Transverse colon (tissue), 4 donors: Measurements from ENCODE around the gene GNAL. TPM values are rescaled to one million over a fixed set of nuclear protein-coding genes. Genes with fewer than 3 reads are reported as not detected.

Source experiments
- DNase-seq: peaks from one replicate; pipeline ENCODE4 v3.0.0-alpha.2; 2019
- H3K27ac ChIP-seq, 4 donors: fragments of 200-600 bp; sonication (generic); 2 replicates each; pipeline ENCODE4 v1.5.1; 2016 to 2018; ENCODE audit warnings: inconsistent platforms in 4 of 4
- H3K27me3 ChIP-seq: fragments of 200-600 bp; sonication (generic); 2 replicates; pipeline ENCODE4 v1.5.1; 2017; ENCODE audit warnings: inconsistent platforms
- H3K36me3 ChIP-seq, 4 donors: fragments of 200-600 bp; sonication (generic); 2 replicates each; pipeline ENCODE4 v1.5.1; 2017 to 2019; ENCODE audit warnings: inconsistent platforms in 4 of 4
- H3K4me1 ChIP-seq, 4 donors: fragments of 200-600 bp; sonication (generic); 2 replicates each; pipeline ENCODE4 v1.5.1; 2017 to 2020; ENCODE audit warnings: inconsistent platforms in 4 of 4
- H3K4me3 ChIP-seq, 4 donors: fragments of 200-600 bp; sonication (generic); 1 replicate in 1 of 4; 2 replicates in 3 of 4; pipeline versions ENCODE4 v1.5.1 to v1.6.1; 2017 to 2019; ENCODE audit warnings: inconsistent platforms in 4 of 4
- H3K9me3 ChIP-seq, 2 donors: fragments of 200-600 bp; sonication (generic); 2 replicates each; pipeline ENCODE4 v1.5.1; 2017 to 2019; ENCODE audit warnings: inconsistent platforms in 2 of 2
- EP300 ChIP-seq: sonication (generic); formaldehyde crosslinking; IDR thresholded peaks from one replicate; pipeline ENCODE4 v1.6.1; 2017; ENCODE audit warnings: antibody characterized with exemption, low read depth
- POLR2A ChIP-seq: fragments of 450-650 bp; IDR thresholded peaks from one replicate; pipeline ENCODE4 v1.6.1; 2016; ENCODE audit warnings: antibody characterized with exemption, mild to moderate bottlenecking, moderate library complexity
- POLR2AphosphoS5 ChIP-seq, 3 donors: sonication (generic); formaldehyde crosslinking; IDR thresholded peaks; one replicate each; pipeline ENCODE4 v1.6.1; 2016; ENCODE audit warnings: antibody characterized with exemption in 3 of 3
- WGBS, 2 donors: methylation state at CpG; one replicate each; pipeline ENCODE4 v1.1.5; 2018; ENCODE audit warnings: low coverage in 1 of 2; 5-methylcytosine and 5-hydroxymethylcytosine counted together
- in situ Hi-C, 4 donors: fragments of 200-750 bp; cut with MboI; loops; one replicate each; pipeline versions ENCODE4 v1.15.0 to v1.15.1; 2017; ENCODE audit warnings: low sequenced_read_pairs in 3 of 4, low pct_ligation_motif_present in 1 of 4, low pct_unique_long_range_greater_than_20kb in 1 of 4
- intact Hi-C: fragments of 100-400 bp; cut with DNase I; formaldehyde crosslinking; loops from one replicate; pipeline ENCODE4 v1.15.1; 2023; ENCODE audit warnings: low total_unique reads
- total RNA-seq, 4 donors: library from RNA; depleted of rRNA; stranded (reverse); fragments of >200 nt; gene quantifications; one replicate each; pipeline ENCODE4 v1.1.0, GENCODE V29; 2016
- TF ChIP-seq, protein P1 (sequence below), 5 experiments: fragments of 200-600 bp in 3 of 5; fragments of 450-650 bp in 2 of 5; sonication (generic) in 3 of 5; IDR thresholded peaks; 1 replicate in 2 of 5; 2 replicates in 3 of 5; pipeline ENCODE4 v1.5.1; 2016 to 2017; ENCODE audit warnings: antibody characterized with exemption in 5 of 5, inconsistent platforms in 3 of 5, mild to moderate bottlenecking in 2 of 5, moderate library complexity in 1 of 5

GNAL gene
- total RNA-seq, 4 donors from 2014 or later, result 2.9 to 7.4 (median 7.2) TPM

GRCh38 chr18:11925800-11926481 is 236.9 kb downstream of the GNAL start:
- no peaks in the 10 kb centered on the region for H3K36me3 ChIP-seq
- H3K27me3 ChIP-seq, result no peaks in the 10 kb centered on the region
- in situ Hi-C loops, result no loop called here
- TF ChIP-seq EP300 (no peak), POLR2A (no peak), POLR2AphosphoS5 (IDR thresholded peaks at IDR 0.05) (no peak)
- TF ChIP-seq, protein P1, sequence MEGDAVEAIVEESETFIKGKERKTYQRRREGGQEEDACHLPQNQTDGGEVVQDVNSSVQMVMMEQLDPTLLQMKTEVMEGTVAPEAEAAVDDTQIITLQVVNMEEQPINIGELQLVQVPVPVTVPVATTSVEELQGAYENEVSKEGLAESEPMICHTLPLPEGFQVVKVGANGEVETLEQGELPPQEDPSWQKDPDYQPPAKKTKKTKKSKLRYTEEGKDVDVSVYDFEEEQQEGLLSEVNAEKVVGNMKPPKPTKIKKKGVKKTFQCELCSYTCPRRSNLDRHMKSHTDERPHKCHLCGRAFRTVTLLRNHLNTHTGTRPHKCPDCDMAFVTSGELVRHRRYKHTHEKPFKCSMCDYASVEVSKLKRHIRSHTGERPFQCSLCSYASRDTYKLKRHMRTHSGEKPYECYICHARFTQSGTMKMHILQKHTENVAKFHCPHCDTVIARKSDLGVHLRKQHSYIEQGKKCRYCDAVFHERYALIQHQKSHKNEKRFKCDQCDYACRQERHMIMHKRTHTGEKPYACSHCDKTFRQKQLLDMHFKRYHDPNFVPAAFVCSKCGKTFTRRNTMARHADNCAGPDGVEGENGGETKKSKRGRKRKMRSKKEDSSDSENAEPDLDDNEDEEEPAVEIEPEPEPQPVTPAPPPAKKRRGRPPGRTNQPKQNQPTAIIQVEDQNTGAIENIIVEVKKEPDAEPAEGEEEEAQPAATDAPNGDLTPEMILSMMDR (IDR thresholded peaks at IDR 0.05), result no peak
- no peak overlapping the region for H3K27ac ChIP-seq
- 72 to 78% methylated on average over 8 to 12 of the region's 12 CpGs for WGBS, 2 donors
- intact Hi-C loops, result no loop called here
- H3K9me3 ChIP-seq, result no peaks in the 10 kb centered on the region
- no peak overlapping the region for H3K4me3 ChIP-seq
- DNase-seq, result no peak
- peaks cover 0 to 5% (median 2%) of the 10 kb centered on the region in 4 donors for H3K4me1 ChIP-seq

- intact Hi-C loops (no loop called here), in situ Hi-C loops (no loop called here)
- whole genome bisulfite sequencing, 2 donors, result 24% methylated on average over 1 of the region's 1 CpG; no CpG with 5 or more reads in 1 of the 2 donors
- Histone ChIP-seq H3K27ac (no peak overlapping the region), H3K4me1 (no peaks in the 10 kb centered on the region), H3K4me3 (no peak overlapping the region), H3K27me3 (no peaks in the 10 kb centered on the region), H3K36me3 (no peaks in the 10 kb centered on the region), H3K9me3 (no peaks in the 10 kb centered on the region)
- DNase-seq, result no peak
- TF ChIP-seq, protein P1 (IDR thresholded peaks at IDR 0.05), result no peak
- TF ChIP-seq POLR2AphosphoS5 (IDR thresholded peaks at IDR 0.05) (no peak), POLR2A (no peak), EP300 (no peak)
Observed at GRCh38 chr18:11927497-11927896, 238.4 kb downstream of the GNAL start.

DNA sequence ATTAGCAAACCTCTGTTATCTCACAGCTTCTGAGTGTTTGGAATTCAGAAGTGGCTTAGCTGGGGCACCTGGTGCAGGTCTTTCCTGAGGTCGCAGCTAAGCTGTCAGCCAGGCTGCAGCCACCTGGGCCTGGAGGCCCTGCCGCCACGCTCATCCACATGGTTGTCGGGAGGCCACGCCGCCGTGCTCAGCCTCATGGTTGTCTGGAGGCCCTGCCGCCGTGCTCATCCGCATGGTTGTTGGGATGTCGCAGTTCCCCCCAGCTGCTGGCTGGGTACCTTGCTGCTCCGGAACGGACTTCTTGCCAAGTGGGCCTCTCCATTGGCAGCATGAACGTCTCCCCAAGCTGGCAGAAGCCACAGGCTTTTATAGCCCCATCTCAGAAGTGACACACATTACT is 243.3 kb downstream of the GNAL start:
- Histone ChIP-seq H3K4me1 (no peaks in the 10 kb centered on the region), H3K27me3 (no peaks in the 10 kb centered on the region), H3K4me3 (no peak overlapping the region), H3K36me3 (no peaks in the 10 kb centered on the region), H3K9me3 (no peaks in the 10 kb centered on the region), H3K27ac (no peak overlapping the region)
- 95% methylated on average over 14 of the region's 14 CpGs; no CpG with 5 or more reads in 1 of the 2 donors for WGBS, 2 donors
- in situ Hi-C loops, result loop anchor here in 3 of 4 donors (10.0 kb wide), 1 partner anchor 102 kb away; no protein-coding TSS in a partner anchor
- intact Hi-C loops, result no loop called here
- TF ChIP-seq EP300 (no peak), POLR2AphosphoS5 (IDR thresholded peaks at IDR 0.05) (no peak)
- TF ChIP-seq, protein P1 (IDR thresholded peaks at IDR 0.05), result no peak
- no peak for DNase-seq

Other genes with a start within 250 kb of the GNAL start
- gene SLC35G4, start 79.7 kb upstream of the GNAL start, total RNA-seq, result not detected
- gene CHMP1B, start 162.1 kb downstream of the GNAL start, total RNA-seq, result 10 to 100 TPM; 39.0 to 82.1 (median 62.2) TPM
- gene MPPE1, start 219.1 kb downstream of the GNAL start, total RNA-seq, result 10 to 100 TPM; 24.7 to 83.4 (median 55.8) TPM